GM18499 (cell line): ENCODE data around the gene CDCA5.

ENCODE experiments used
- ATAC-seq: cut with Tn5 transposase; IDR thresholded peaks from one replicate; pipeline ENCODE4 v1.9.1; 2021; ENCODE audit warnings: moderate number of reproducible peaks; ENCODE audit not compliant: insufficient read depth, unreplicated experiment

Gene CDCA5

GRCh38 chr11:65053827-65054508 lies 29.9 kb downstream of the CDCA5 start:
- no peak for ATAC-seq

GRCh38 chr11:65051398-65051858 lies 32.4 kb downstream of the CDCA5 start:
- no peak for ATAC-seq

GRCh38 chr11:65047581-65048422 lies 36.0 kb downstream of the CDCA5 start:
- no peak for ATAC-seq

- ATAC-seq: no peak
Observed at GRCh38 chr11:65045728-65046127, 38.1 kb downstream of the CDCA5 start.

GRCh38 chr11:65045061-65045460 lies 38.8 kb downstream of the CDCA5 start:
- no peak for ATAC-seq

GRCh38 chr11:65043881-65044501 lies 39.8 kb downstream of the CDCA5 start:
- ATAC-seq: no peak

- no peak for ATAC-seq
Observed at GRCh38 chr11:65042891-65043290, 40.9 kb downstream of the CDCA5 start.

GRCh38 chr11:65040847-65041622 lies 42.8 kb downstream of the CDCA5 start, which contains the start of gene SAC3D1:
Gene SAC3D1, plus strand, starts transcription at chr11:65041210. Its CDS starts 83 bp downstream, at chr11:65041293.
- ATAC-seq: peak; percentile 81

GRCh38 chr11:65040520-65040846 lies 43.4 kb downstream of the CDCA5 start:
- ATAC-seq: no peak

- no peak for ATAC-seq
Observed at GRCh38 chr11:65036931-65037330, 46.9 kb downstream of the CDCA5 start.

GRCh38 chr11:65035579-65035978 lies 48.3 kb downstream of the CDCA5 start:
- ATAC-seq: no peak

- no peak for ATAC-seq
Observed at GRCh38 chr11:65034423-65034822, 49.4 kb downstream of the CDCA5 start.

- no peak for ATAC-seq
Observed at GRCh38 chr11:65032216-65032615, 51.6 kb downstream of the CDCA5 start.
